H1 (cell line): ENCODE measurements around the gene EGLN3. TPM values are rescaled to one million over a fixed set of nuclear protein-coding genes. Genes with fewer than 3 reads are reported as not detected.

ENCODE experiments used
- CTCF ChIA-PET: fragments of 300-600 bp; sonication (Branson Sonifier 250); formaldehyde crosslinking; loops from one replicate; lab custom pipeline; 2021; ENCODE audit not compliant: partially characterized antibody; lab: Charles Lee
- POLR2A ChIA-PET: fragments of 300-600 bp; sonication (Branson Sonifier 250); formaldehyde crosslinking; loops from one replicate; lab custom pipeline; 2021; ENCODE audit warnings: inconsistent platforms; ENCODE audit not compliant: partially characterized antibody; lab: Charles Lee
- DNase-seq, 2 experiments: peaks; one replicate each; pipeline versions ENCODE4 v3.0.0 to v3.0.0-alpha.2; 2010 to 2022; ENCODE audit warnings: low spot score in 2 of 2, low read depth in 1 of 2, mixed read lengths in 1 of 2
- FAIRE-seq: peaks from 2 replicates; lab custom pipeline; 2011; peaks lifted over from hg19 to GRCh38; lab: Jason Lieb, UNC
- H2AFZ ChIP-seq: 2 replicates; pipeline ENCODE4 v1.8.1; 2012; ENCODE audit warnings: low read length, inconsistent platforms
- H2AK5ac ChIP-seq: 2 replicates; pipeline ENCODE4 v1.6.1; 2013; ENCODE audit warnings: low read depth, low read length
- H2BK120ac ChIP-seq: replicated peaks from 2 replicates; pipeline ENCODE3; 2013; ENCODE audit warnings: low read depth, low read length, inconsistent platforms
- H2BK12ac ChIP-seq: 2 replicates; pipeline ENCODE4 v1.6.1; 2013; ENCODE audit warnings: low read depth, low read length
- H2BK15ac ChIP-seq: 2 replicates; pipeline ENCODE4 v1.6.1; 2013; ENCODE audit warnings: low read length
- H2BK20ac ChIP-seq: 2 replicates; pipeline ENCODE4 v1.6.1; 2013; ENCODE audit warnings: low read length
- H2BK5ac ChIP-seq: 2 replicates; pipeline ENCODE4 v1.6.1; 2013; ENCODE audit warnings: low read depth, low read length
- H3K14ac ChIP-seq: 2 replicates; pipeline ENCODE4 v1.6.1; 2013; ENCODE audit warnings: inconsistent platforms; ENCODE audit not compliant: insufficient read length
- H3K18ac ChIP-seq: 2 replicates; pipeline ENCODE4 v1.6.1; 2013; ENCODE audit warnings: low read length; ENCODE audit errors: extremely low read depth
- H3K23ac ChIP-seq: 2 replicates; pipeline ENCODE4 v1.6.1; 2013; ENCODE audit warnings: inconsistent platforms; ENCODE audit not compliant: insufficient read length
- H3K23me2 ChIP-seq: 2 replicates; pipeline ENCODE4 v1.6.1; 2013; ENCODE audit warnings: low read depth, low read length
- H3K27ac ChIP-seq: 2 replicates; pipeline ENCODE4 v1.6.1; 2011; ENCODE audit warnings: low read depth, low read length, inconsistent platforms
- H3K27me3 ChIP-seq, 4 experiments: replicated peaks in 1 of 4; 1 replicate in 1 of 4; 2 replicates in 3 of 4; pipeline versions ENCODE4 v1.6.1 to v1.8.1; 2011 to 2013; ENCODE audit warnings: low read length in 3 of 4, mild to moderate bottlenecking in 3 of 4, inconsistent platforms in 2 of 4, mixed read lengths in 2 of 4, moderate library complexity in 1 of 4; ENCODE audit not compliant: control insufficient read depth in 3 of 4, insufficient read depth in 3 of 4; ENCODE audit errors: extremely low read depth in 1 of 4
- H3K36me3 ChIP-seq, 4 experiments: 2 replicates each; pipeline versions ENCODE4 v1.6.1 to v1.8.1; 2011 to 2013; ENCODE audit warnings: mild to moderate bottlenecking in 4 of 4, low read length in 3 of 4, moderate library complexity in 2 of 4, control low read depth in 1 of 4, inconsistent platforms in 1 of 4; ENCODE audit not compliant: insufficient read depth in 4 of 4, control insufficient read depth in 2 of 4
- H3K4ac ChIP-seq: replicated peaks from 2 replicates; pipeline ENCODE3; 2013; ENCODE audit warnings: low read length, low read depth, mixed read lengths, inconsistent platforms; ENCODE audit not compliant: insufficient read length
- H3K4me1 ChIP-seq, 4 experiments: replicated peaks in 1 of 4; 1 replicate in 1 of 4; 2 replicates in 3 of 4; pipeline versions ENCODE4 v1.6.1 to v1.8.1; 2011 to 2013; ENCODE audit warnings: low read length in 3 of 4, inconsistent platforms in 2 of 4, mixed read lengths in 1 of 4; ENCODE audit not compliant: insufficient read depth in 4 of 4, control insufficient read depth in 3 of 4
- H3K4me2 ChIP-seq, 2 experiments: 2 replicates each; pipeline versions ENCODE4 v1.6.1 to v1.8.1; 2011 to 2013; ENCODE audit warnings: low read depth in 2 of 2, low read length in 2 of 2, control low read depth in 1 of 2, inconsistent platforms in 1 of 2, mild to moderate bottlenecking in 1 of 2; ENCODE audit not compliant: insufficient read depth in 1 of 2
- H3K4me3 ChIP-seq, 4 experiments: fragments of 200-600, 300-600 bp in 1 of 4; sonication (generic), shearing (Covaris generic), sonication (Bioruptor Twin) in 1 of 4; 2 replicates each; pipeline versions ENCODE4 v1.5.1 to v1.8.1; 2011 to 2016; ENCODE audit warnings: low read length in 4 of 4, low read depth in 3 of 4, control low read depth in 2 of 4, inconsistent platforms in 2 of 4, mild to moderate bottlenecking in 2 of 4, mixed read lengths in 1 of 4, moderate library complexity in 1 of 4; ENCODE audit not compliant: insufficient read depth in 2 of 4; ENCODE audit errors: extremely low read depth in 1 of 4
- H3K56ac ChIP-seq: replicated peaks from 2 replicates; pipeline ENCODE3; 2013; ENCODE audit warnings: low read depth, mild to moderate bottlenecking, mixed read lengths, low read length, inconsistent platforms; ENCODE audit not compliant: insufficient read length
- H3K79me1 ChIP-seq: 2 replicates; pipeline ENCODE4 v1.6.1; 2013; ENCODE audit warnings: low read depth, low read length, control low read depth
- H3K79me2 ChIP-seq, 2 experiments: 2 replicates each; pipeline versions ENCODE4 v1.6.1 to v1.8.1; 2012 to 2013; ENCODE audit warnings: low read length in 2 of 2, mild to moderate bottlenecking in 2 of 2, inconsistent platforms in 1 of 2; ENCODE audit not compliant: insufficient read depth in 2 of 2, control insufficient read depth in 1 of 2
- H3K9ac ChIP-seq, 4 experiments: replicated peaks in 1 of 4; 1 replicate in 1 of 4; 2 replicates in 3 of 4; pipeline versions ENCODE4 v1.6.1 to v1.8.1; 2011 to 2013; ENCODE audit warnings: low read depth in 3 of 4, low read length in 3 of 4, control low read depth in 2 of 4, mild to moderate bottlenecking in 2 of 4, moderate library complexity in 2 of 4, inconsistent platforms in 1 of 4; ENCODE audit errors: extremely low read depth in 1 of 4
- H3K9me3 ChIP-seq, 2 experiments: 2 replicates each; pipeline versions ENCODE4 v1.6.1 to v1.8.1; 2012 to 2013; ENCODE audit warnings: mild to moderate bottlenecking in 2 of 2, moderate library complexity in 2 of 2, control low read depth in 1 of 2, inconsistent platforms in 1 of 2, low read depth in 1 of 2, low read length in 1 of 2, mixed read lengths in 1 of 2; ENCODE audit not compliant: insufficient read depth in 2 of 2
- H4K20me1 ChIP-seq, 2 experiments: replicated peaks in 1 of 2; 2 replicates each; pipeline versions ENCODE3 to v1.8.1; 2011 to 2013; ENCODE audit warnings: inconsistent platforms in 2 of 2, low read length in 2 of 2, mild to moderate bottlenecking in 1 of 2; ENCODE audit not compliant: insufficient read depth in 2 of 2, control insufficient read depth in 1 of 2
- H4K5ac ChIP-seq: 2 replicates; pipeline ENCODE4 v1.6.1; 2013; ENCODE audit warnings: low read length, low read depth, mixed read lengths, inconsistent platforms; ENCODE audit not compliant: insufficient read length
- H4K8ac ChIP-seq: 2 replicates; pipeline ENCODE4 v1.8.0; 2013; ENCODE audit warnings: mild to moderate bottlenecking, moderate library complexity, low read length, inconsistent platforms; ENCODE audit not compliant: insufficient read depth; ENCODE audit errors: extremely low read depth
- H4K91ac ChIP-seq: replicated peaks from 2 replicates; pipeline ENCODE3; 2013; ENCODE audit warnings: low read length, mixed read lengths, inconsistent platforms; ENCODE audit not compliant: insufficient read length
- ASH2L ChIP-seq: fragments of 200-600, 300-600 bp; sonication (generic); IDR thresholded peaks from one replicate; pipeline ENCODE4 v1.7.1; 2017; ENCODE audit warnings: low read length
- ATF3 ChIP-seq: IDR thresholded peaks from 2 replicates; pipeline ENCODE4 v1.6.1; 2011; ENCODE audit warnings: low read depth, mild to moderate bottlenecking, low read length; ENCODE audit not compliant: insufficient read depth
- CTCF ChIP-seq, 3 experiments: IDR thresholded peaks; 1 replicate in 2 of 3; 2 replicates in 1 of 3; pipeline versions ENCODE4 v1.5.1 to v1.6.1; 2011; ENCODE audit warnings: low read length in 3 of 3, mild to moderate bottlenecking in 3 of 3, inconsistent platforms in 2 of 3, low read depth in 1 of 3, moderate library complexity in 1 of 3; ENCODE audit not compliant: insufficient read depth in 1 of 3; ENCODE audit errors: control extremely low read depth in 1 of 3
- FOSL1 ChIP-seq: IDR thresholded peaks from 2 replicates; pipeline ENCODE4 v1.6.1; 2011; ENCODE audit warnings: mild to moderate bottlenecking, low read depth, low read length, moderate library complexity; ENCODE audit not compliant: insufficient read depth
- GTF2F1 ChIP-seq: IDR thresholded peaks from 2 replicates; pipeline ENCODE4 v1.6.1; 2012; ENCODE audit warnings: low read depth, low read length, improper control_type of control experiment, borderline replicate concordance
- JUND ChIP-seq: IDR thresholded peaks from 2 replicates; pipeline ENCODE4 v1.6.1; 2011; ENCODE audit warnings: mild to moderate bottlenecking, improper control_type of control experiment, low read length
- MAX ChIP-seq: IDR thresholded peaks from 2 replicates; pipeline ENCODE4 v1.6.1; 2012; ENCODE audit warnings: inconsistent platforms
- NRF1 ChIP-seq: IDR thresholded peaks from 2 replicates; pipeline ENCODE4 v1.6.1; 2011; ENCODE audit warnings: mild to moderate bottlenecking, low read depth, low read length, improper control_type of control experiment
- SP4 ChIP-seq: IDR thresholded peaks from 2 replicates; pipeline ENCODE4 v1.6.1; 2012; ENCODE audit warnings: low read length, inconsistent platforms
- TEAD4 ChIP-seq: IDR thresholded peaks from 2 replicates; pipeline ENCODE4 v1.6.1; 2012; ENCODE audit warnings: low read depth, low read length, inconsistent platforms, mixed read lengths
- WGBS, 2 experiments: shearing (Covaris generic) in 1 of 2; methylation state at CpG; one replicate each; pipeline versions ENCODE4 v1.1.6 to v1.1.7; 2013 to 2015; ENCODE audit warnings: low lambda C conversion rate in 2 of 2, mixed read lengths in 2 of 2, inconsistent platforms in 1 of 2, low coverage in 1 of 2, missing lambda C conversion rate in 1 of 2; ENCODE audit not compliant: insufficient replicate concordance in 2 of 2, insufficient coverage in 1 of 2, insufficient read length in 1 of 2; ENCODE audit errors: extremely low coverage in 1 of 2, missing lambda C conversion rate in 1 of 2; 5-methylcytosine and 5-hydroxymethylcytosine counted together
- polyA plus RNA-seq, 7 experiments: library from polyadenylated mRNA; depleted of rRNA in 3 of 7; stranded (reverse) in 5 of 7; unstranded in 2 of 7; fragments of >200 nt in 5 of 7; fragments of 200-250 nt in 2 of 7; gene quantifications; 1 replicate in 5 of 7; 2 replicates in 1 of 7; 4 replicates in 1 of 7; pipeline versions ENCODE4 v1.2.1 to v1.2.3, GENCODE V29; 2011 to 2013; ENCODE audit warnings: missing spikeins in 2 of 7, mixed read lengths in 2 of 7
- total RNA-seq: library from RNA; stranded (reverse); fragmentation: NEBNext Ultra II Directional; extraction: Animal tissue kit (Norgen Biotek cat#: 25700); gene quantifications from 2 replicates; pipeline ENCODE4 v1.2.1, GENCODE V29; 2021

The EGLN3 gene
- total and polyA plus RNA-seq, 2 of the 8 experiments (the other 6 are each of a cell fraction or from before 2014, with no cell fraction given): 10.6 to 27.3 TPM

- no peaks in the 10 kb centered on the region for H3K27me3 ChIP-seq
- H3K4me3 ChIP-seq: no peak overlapping the region
- H2BK20ac ChIP-seq: no peak overlapping the region
- H2BK15ac ChIP-seq: no peak overlapping the region
- H3K79me1 ChIP-seq: no peaks in the 10 kb centered on the region
- H3K23me2 ChIP-seq: no peaks in the 10 kb centered on the region
- no peak for DNase-seq
- no peak overlapping the region for H3K23ac ChIP-seq
- peaks cover 0 to 4% (median 2%) of the 10 kb centered on the region in 4 experiments; a peak in 2 of 7 replicates for H3K4me1 ChIP-seq
- no peaks in the 10 kb centered on the region for H3K79me2 ChIP-seq
- no peak overlapping the region for H3K14ac ChIP-seq
- H3K56ac ChIP-seq: no peak overlapping the region
- no peaks in the 10 kb centered on the region for H3K9me3 ChIP-seq
- ChIA-PET POLR2A (no interaction called here), CTCF (interaction anchor here (0.6 kb wide), 1 partner anchor 304 kb away, joined by 3 read pairs; no protein-coding TSS in a partner anchor)
- H4K8ac ChIP-seq: no peak overlapping the region
- FAIRE-seq: no peak
- no peak overlapping the region for H3K18ac ChIP-seq
- no peak overlapping the region for H2AFZ ChIP-seq
- no peak overlapping the region for H2BK5ac ChIP-seq
- H3K9ac ChIP-seq: no peak overlapping the region
- no peak overlapping the region for H3K4ac ChIP-seq
- no peaks in the 10 kb centered on the region for H4K20me1 ChIP-seq
- H2BK12ac ChIP-seq: no peak overlapping the region
- H3K27ac ChIP-seq: no peak overlapping the region
- H3K4me2 ChIP-seq: no peak overlapping the region
- no peak overlapping the region for H2AK5ac ChIP-seq
- no peak overlapping the region for H2BK120ac ChIP-seq
- no peak overlapping the region for H4K91ac ChIP-seq
- WGBS, 2 experiments: 91% methylated on average over 3 of the region's 3 CpGs; no CpG with 5 or more reads in 1 of the 2 experiments
- no peak overlapping the region for H4K5ac ChIP-seq
- H3K36me3 ChIP-seq: peaks cover 7 to 43% (median 20%) of the 10 kb centered on the region in 4 experiments; a peak in 7 of 8 replicates
- TF ChIP-seq ASH2L: no peak
- no peak for TF ChIP-seq CTCF (IDR thresholded peaks at IDR 0.05; ENCODE audit: control extremely low read depth in 1 of 3, insufficient read depth in 1 of 3, low read depth in 1 of 3, low read length in 3 of 3)
- TF ChIP-seq GTF2F1: no peak
- TF ChIP-seq ATF3: no peak
- no peak for TF ChIP-seq TEAD4
- no peak for TF ChIP-seq MAX
- no peak for TF ChIP-seq JUND
- TF ChIP-seq SP4: no peak
- TF ChIP-seq NRF1: no peak
- no peak for TF ChIP-seq FOSL1
These were observed 26.2 kb downstream of the EGLN3 start for GRCh38 chr14:33924566-33925100.
